T-helper 2 cell treated with Interferon-gamma antibody and Interleukin-4, amounts not matched to agents 5 μg/mL and 100 μg/mL, for 36 hours (primary cell): ENCODE results near the gene DDX42.

Experiments used
- DNase-seq: peaks from one replicate; pipeline ENCODE4 v3.0.0; 2021; ENCODE audit warnings: low spot score
- H3K27ac Mint-ChIP-seq: one replicate; pipeline ENCODE4 v1.8.0; 2021; ENCODE audit warnings: mild to moderate bottlenecking, mixed read lengths
- H3K27me3 Mint-ChIP-seq: one replicate; pipeline ENCODE4 v1.8.0; 2021; ENCODE audit warnings: low read depth, mixed read lengths
- H3K36me3 Mint-ChIP-seq: one replicate; pipeline ENCODE4 v1.8.0; 2021; ENCODE audit warnings: low read depth, mixed read lengths
- H3K4me1 Mint-ChIP-seq: one replicate; pipeline ENCODE4 v1.8.0; 2021; ENCODE audit warnings: low read depth, mixed read lengths
- H3K4me3 Mint-ChIP-seq: one replicate; pipeline ENCODE4 v1.8.0; 2022; ENCODE audit warnings: mild to moderate bottlenecking, moderate library complexity, mixed read lengths
- H3K9me3 Mint-ChIP-seq: one replicate; pipeline ENCODE4 v1.8.0; 2021; ENCODE audit warnings: mixed read lengths

Gene DDX42

GRCh38 chr17:63833026-63833740, 59.2 kb downstream of the DDX42 start:
- Mint-ChIP-seq H3K9me3 (no peaks in the 10 kb centered on the region), H3K27ac (no peak overlapping the region), H3K4me1 (peaks cover 38% of the 10 kb centered on the region), H3K36me3 (peaks cover 75% of the 10 kb centered on the region), H3K4me3 (no peak overlapping the region), H3K27me3 (no peaks in the 10 kb centered on the region)
- DNase-seq = no peak

- peaks cover 33% of the 10 kb centered on the region for H3K4me1 Mint-ChIP-seq
- H3K27ac Mint-ChIP-seq = no peak overlapping the region
- no peaks in the 10 kb centered on the region for H3K27me3 Mint-ChIP-seq
- H3K36me3 Mint-ChIP-seq = peaks cover 69% of the 10 kb centered on the region
- no peak for DNase-seq
- H3K9me3 Mint-ChIP-seq = no peaks in the 10 kb centered on the region
- H3K4me3 Mint-ChIP-seq = no peak overlapping the region
Observed at GRCh38 chr17:63833741-63834373, 59.9 kb downstream of the DDX42 start.

GRCh38 chr17:63834431-63835166, 60.6 kb downstream of the DDX42 start:
- Mint-ChIP-seq H3K36me3 (peaks cover 63% of the 10 kb centered on the region), H3K4me3 (no peak overlapping the region), H3K9me3 (no peaks in the 10 kb centered on the region), H3K27me3 (no peaks in the 10 kb centered on the region), H3K4me1 (peaks cover 32% of the 10 kb centered on the region), H3K27ac (peak overlapping the region; percentile 67)
- DNase-seq = peak; percentile 64

- Mint-ChIP-seq H3K27me3 (no peaks in the 10 kb centered on the region), H3K4me3 (no peak overlapping the region), H3K4me1 (peaks cover 26% of the 10 kb centered on the region), H3K36me3 (peaks cover 57% of the 10 kb centered on the region), H3K27ac (peak overlapping the region; percentile 77), H3K9me3 (no peaks in the 10 kb centered on the region)
- no peak for DNase-seq
Observed at GRCh38 chr17:63835167-63835720, 61.3 kb downstream of the DDX42 start.

GRCh38 chr17:63836811-63837210, 62.8 kb downstream of the DDX42 start:
- peaks cover 48% of the 10 kb centered on the region for H3K36me3 Mint-ChIP-seq
- H3K9me3 Mint-ChIP-seq = no peaks in the 10 kb centered on the region
- H3K27me3 Mint-ChIP-seq = no peaks in the 10 kb centered on the region
- DNase-seq = no peak
- no peak overlapping the region for H3K27ac Mint-ChIP-seq
- H3K4me3 Mint-ChIP-seq = no peak overlapping the region
- H3K4me1 Mint-ChIP-seq = peaks cover 24% of the 10 kb centered on the region

- H3K9me3 Mint-ChIP-seq = no peaks in the 10 kb centered on the region
- no peaks in the 10 kb centered on the region for H3K27me3 Mint-ChIP-seq
- peaks cover 24% of the 10 kb centered on the region for H3K4me1 Mint-ChIP-seq
- no peak overlapping the region for H3K27ac Mint-ChIP-seq
- no peak overlapping the region for H3K4me3 Mint-ChIP-seq
- DNase-seq = no peak
- H3K36me3 Mint-ChIP-seq = peaks cover 41% of the 10 kb centered on the region
Observed at GRCh38 chr17:63837480-63837879, 63.5 kb downstream of the DDX42 start.

- Mint-ChIP-seq H3K36me3 (peaks cover 41% of the 10 kb centered on the region), H3K4me3 (no peak overlapping the region), H3K9me3 (no peaks in the 10 kb centered on the region), H3K27ac (no peak overlapping the region), H3K27me3 (no peaks in the 10 kb centered on the region), H3K4me1 (peaks cover 24% of the 10 kb centered on the region)
- DNase-seq = no peak
Observed at GRCh38 chr17:63837962-63838600, 64.1 kb downstream of the DDX42 start.

- no peak for DNase-seq
- peaks cover 28% of the 10 kb centered on the region for H3K4me1 Mint-ChIP-seq
- peak overlapping the region; percentile 15 for H3K4me3 Mint-ChIP-seq
- H3K27ac Mint-ChIP-seq = peak overlapping the region; percentile 50
- no peaks in the 10 kb centered on the region for H3K27me3 Mint-ChIP-seq
- H3K9me3 Mint-ChIP-seq = no peaks in the 10 kb centered on the region
- H3K36me3 Mint-ChIP-seq = peaks cover 35% of the 10 kb centered on the region
Observed at GRCh38 chr17:63838631-63839171, 64.7 kb downstream of the DDX42 start.

GRCh38 chr17:63840591-63841349, 66.8 kb downstream of the DDX42 start:
- peaks cover 18% of the 10 kb centered on the region for H3K36me3 Mint-ChIP-seq
- H3K9me3 Mint-ChIP-seq = no peaks in the 10 kb centered on the region
- H3K4me1 Mint-ChIP-seq = peaks cover 34% of the 10 kb centered on the region
- peak overlapping the region; percentile 91 for H3K27ac Mint-ChIP-seq
- no peak for DNase-seq
- H3K4me3 Mint-ChIP-seq = peak overlapping the region; percentile 98
- no peaks in the 10 kb centered on the region for H3K27me3 Mint-ChIP-seq

- peaks cover 14% of the 10 kb centered on the region for H3K36me3 Mint-ChIP-seq
- peak overlapping the region; percentile 91 for H3K27ac Mint-ChIP-seq
- DNase-seq = peak; percentile 13
- H3K27me3 Mint-ChIP-seq = no peaks in the 10 kb centered on the region
- H3K4me1 Mint-ChIP-seq = peaks cover 35% of the 10 kb centered on the region
- H3K4me3 Mint-ChIP-seq = peak overlapping the region; percentile 98
- no peaks in the 10 kb centered on the region for H3K9me3 Mint-ChIP-seq
Observed at GRCh38 chr17:63841350-63842172, 67.6 kb downstream of the DDX42 start.

GRCh38 chr17:63842173-63842539, 68.2 kb downstream of the DDX42 start:
- no peak for DNase-seq
- Mint-ChIP-seq H3K4me1 (peaks cover 35% of the 10 kb centered on the region), H3K36me3 (peaks cover 8% of the 10 kb centered on the region), H3K4me3 (peak overlapping the region; percentile 98), H3K27me3 (no peaks in the 10 kb centered on the region), H3K27ac (peak overlapping the region; percentile 91), H3K9me3 (no peaks in the 10 kb centered on the region)

- peak within 1 kb of the TSS; percentile 98 for H3K4me3 Mint-ChIP-seq
- H3K27ac Mint-ChIP-seq = peak within 1 kb of the TSS; percentile 92
- DNase-seq = peak; percentile 96
- H3K4me1 Mint-ChIP-seq = peaks cover 35% of the 10 kb centered on the region
- H3K36me3 Mint-ChIP-seq = peaks cover 7% of the 10 kb centered on the region
- H3K9me3 Mint-ChIP-seq = peaks cover under 1% of the 10 kb centered on the region
- H3K27me3 Mint-ChIP-seq = no peaks in the 10 kb centered on the region
Observed at GRCh38 chr17:63842540-63843386, 68.8 kb downstream of the DDX42 start, which contains the start of gene SMARCD2. Gene SMARCD2 (minus strand): TSS chr17:63842685. CDS start chr17:63842674, 11 bp downstream.
